ENCODE results near the gene KPNA6. TPM values are rescaled to one million over a fixed set of nuclear protein-coding genes. Genes with fewer than 3 reads are reported as not detected.

Gene KPNA6
- total and polyA plus RNA-seq, 9 of the 15 experiments (the other 6 are each of a cell fraction or from before 2014, with no cell fraction given) = 20.1 to 54.6 (median 32.2) TPM

GRCh38 chr1:32205401-32206370 is 97.8 kb downstream of the KPNA6 start, which contains the start of gene IQCC:
IQCC (plus strand) TSS chr1:32205671; CDS start chr1:32205682, 11 bp downstream.
- Histone ChIP-seq H2AFZ (ENCODE audit: low read depth, low read length) (peak within 1 kb of the TSS; percentile 92), H4K20me1 (replicated peaks; ENCODE audit: control insufficient read depth, insufficient read depth, low read length) (no peaks in the 10 kb centered on the region), H3K4me2 (ENCODE audit: insufficient read depth, low read length) (peak within 1 kb of the TSS; percentile 99), H3K9me3 (replicated peaks; ENCODE audit: control insufficient read depth, insufficient read depth, low read depth, low read length) (no peaks in the 10 kb centered on the region), H3K9ac (ENCODE audit: insufficient read depth in 1 of 2, low read depth in 2 of 2, low read length in 2 of 2) (peak within 1 kb of the TSS; percentile 90 to 100), H3K4me1 (replicated peaks in 1 of 2; ENCODE audit: control insufficient read depth in 2 of 2, insufficient read depth in 2 of 2, low read length in 2 of 2) (peaks cover 22 to 47% of the 10 kb centered on the region in 2 experiments), H3K4me3 (peak within 1 kb of the TSS; percentile 74), H3K27ac (ENCODE audit: extremely low read depth, low read depth, low read length) (peak within 1 kb of the TSS; percentile 87), H3K9me1 (ENCODE audit: control insufficient read depth, insufficient read depth, low read length) (peaks cover 4% of the 10 kb centered on the region), H3K79me2 (ENCODE audit: control insufficient read depth, insufficient read depth, low read length) (peaks cover 25% of the 10 kb centered on the region), H3K36me3 (ENCODE audit: control insufficient read depth, insufficient read depth, low read length) (peaks cover 28% of the 10 kb centered on the region; the same call in 2 of the 3 replicates), H3K27me3 (ENCODE audit: control insufficient read depth in 2 of 2, insufficient read depth in 2 of 2, low read length in 2 of 2) (no peaks in the 10 kb centered on the region)
- ATAC-seq = peak; percentile 79
- peak; percentile 96 to 98 (median 97) for DNase-seq (ENCODE audit: extremely low read depth in 1 of 4, low spot score in 3 of 4)
- BruUV-seq (replicated peaks) = TSS peak; percentile 84
- intact Hi-C loops (cut with micrococcal nuclease) (loop anchor here (5.0 kb wide), 1 partner anchor 42 kb away; the partner anchor contains the start of gene FAM167B), in situ Hi-C loops (cut with MboI) (no loop called here)
- ChIA-PET CTCF (ENCODE audit: low intra/inter-chr PET ratio) (no interaction called here), POLR2A (interaction anchor here (0.5 to 7.8 kb wide), 13 partner anchors 10 to 170 kb away, joined by 3 to 80 read pairs (median 4); partner anchors contain the start of genes HDAC1, KPNA6 and MARCKSL1)
- WGBS (ENCODE audit: insufficient coverage, low coverage, missing lambda C conversion rate) = 2% methylated on average over 76 of the region's 77 CpGs
- peak; percentile 75 for FAIRE-seq
- TF ChIP-seq ZNF436 (CRISPR knock-in tag; IDR thresholded peaks at IDR 0.05) = no peak
- TF ChIP-seq ZNF592 (IDR thresholded peaks at IDR 0.05) = peak; percentile 60; the same call in 1 of the 2 replicates
- 0 out of 2 replicates have a peak, but pooled peaks have one; percentile 76 for TF ChIP-seq ZHX1 (conservative IDR thresholded peaks at IDR 0.05; ENCODE audit: low read length)
- TF ChIP-seq SNIP1 (IDR thresholded peaks at IDR 0.05; ENCODE audit: low read depth) = no peak
- TF ChIP-seq POLR2A (conservative IDR thresholded peaks at IDR 0.05) = peak; percentile 94
- peak; percentile 71 for TF ChIP-seq MYNN (IDR thresholded peaks at IDR 0.05)
- no peak for TF ChIP-seq MYNN (CRISPR knock-in tag; IDR thresholded peaks at IDR 0.05)
- peak; percentile 89; the same call in 1 of the 2 replicates for TF ChIP-seq PHF8 (IDR thresholded peaks at IDR 0.05; ENCODE audit: borderline replicate concordance, low read length)
- TF ChIP-seq FOXP1 (CRISPR knock-in tag; IDR thresholded peaks at IDR 0.05) = peak; percentile 88
- TF ChIP-seq ATF6 (CRISPR knock-in tag; IDR thresholded peaks at IDR 0.05) = peak; percentile 79; the same call in 1 of the 2 replicates
- peak; percentile 86 for TF ChIP-seq HCFC1 (IDR thresholded peaks at IDR 0.05; ENCODE audit: low read depth, low read length)
- peak; percentile 36; the same call in 1 of the 2 replicates for TF ChIP-seq ELF2 (CRISPR knock-in tag; IDR thresholded peaks at IDR 0.05)
